ENCODE measurements around the gene FAM180A. TPM values are rescaled to one million over a fixed set of nuclear protein-coding genes. Genes with fewer than 3 reads are reported as not detected.

Gene FAM180A
- total RNA-seq, 1 donor from 2014 or later, result 0.26 TPM

DNA sequence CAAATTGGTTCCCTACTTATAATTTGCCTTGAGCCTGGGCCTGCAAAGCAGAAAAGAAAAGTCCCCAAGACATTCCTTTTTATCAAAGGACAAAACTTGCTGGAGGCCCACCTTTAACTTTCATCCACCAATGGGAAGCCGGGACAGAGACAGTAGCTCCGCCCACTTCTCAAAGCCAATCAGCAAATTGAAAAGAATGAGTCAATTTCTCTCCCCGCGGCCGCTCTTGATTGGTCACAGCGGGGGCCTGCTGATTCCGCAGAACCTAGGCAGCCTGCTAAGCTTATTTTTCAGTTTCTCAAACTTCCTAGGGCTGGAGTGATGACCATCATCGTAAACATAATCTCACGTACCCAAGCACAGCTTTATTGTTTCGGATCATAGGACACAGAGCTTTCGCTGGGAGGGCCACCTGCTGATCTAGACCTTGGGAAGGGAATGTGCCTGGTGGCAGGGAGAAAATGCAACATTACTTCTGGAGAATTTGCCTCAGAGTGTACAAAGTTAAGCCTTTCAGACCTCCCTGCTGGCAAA lies 20.4 kb downstream of the FAM180A start, which contains the start of gene SLC13A4:
Gene SLC13A4 (minus strand): TSS at position 51 of the 534 bp plus-strand sequence. CDS start 690 bp downstream, outside the sequence.
- no peak within 1 kb of the TSS for H3K4me3 ChIP-seq (ENCODE audit: low read depth, low read length)
- H3K27me3 ChIP-seq (ENCODE audit: control insufficient read depth, insufficient read depth, low read length), result no peaks in the 10 kb centered on the region
- H3K36me3 ChIP-seq (ENCODE audit: control insufficient read depth, insufficient read depth, low read length), result no peaks in the 10 kb centered on the region
- DNase-seq (ENCODE audit: low read depth), result no peak
- TF ChIP-seq, protein P1, sequence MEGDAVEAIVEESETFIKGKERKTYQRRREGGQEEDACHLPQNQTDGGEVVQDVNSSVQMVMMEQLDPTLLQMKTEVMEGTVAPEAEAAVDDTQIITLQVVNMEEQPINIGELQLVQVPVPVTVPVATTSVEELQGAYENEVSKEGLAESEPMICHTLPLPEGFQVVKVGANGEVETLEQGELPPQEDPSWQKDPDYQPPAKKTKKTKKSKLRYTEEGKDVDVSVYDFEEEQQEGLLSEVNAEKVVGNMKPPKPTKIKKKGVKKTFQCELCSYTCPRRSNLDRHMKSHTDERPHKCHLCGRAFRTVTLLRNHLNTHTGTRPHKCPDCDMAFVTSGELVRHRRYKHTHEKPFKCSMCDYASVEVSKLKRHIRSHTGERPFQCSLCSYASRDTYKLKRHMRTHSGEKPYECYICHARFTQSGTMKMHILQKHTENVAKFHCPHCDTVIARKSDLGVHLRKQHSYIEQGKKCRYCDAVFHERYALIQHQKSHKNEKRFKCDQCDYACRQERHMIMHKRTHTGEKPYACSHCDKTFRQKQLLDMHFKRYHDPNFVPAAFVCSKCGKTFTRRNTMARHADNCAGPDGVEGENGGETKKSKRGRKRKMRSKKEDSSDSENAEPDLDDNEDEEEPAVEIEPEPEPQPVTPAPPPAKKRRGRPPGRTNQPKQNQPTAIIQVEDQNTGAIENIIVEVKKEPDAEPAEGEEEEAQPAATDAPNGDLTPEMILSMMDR (IDR thresholded peaks at IDR 0.05; ENCODE audit: insufficient read depth, low read length, severe bottlenecking), result no peak
- FAIRE-seq, result no peak

DNA sequence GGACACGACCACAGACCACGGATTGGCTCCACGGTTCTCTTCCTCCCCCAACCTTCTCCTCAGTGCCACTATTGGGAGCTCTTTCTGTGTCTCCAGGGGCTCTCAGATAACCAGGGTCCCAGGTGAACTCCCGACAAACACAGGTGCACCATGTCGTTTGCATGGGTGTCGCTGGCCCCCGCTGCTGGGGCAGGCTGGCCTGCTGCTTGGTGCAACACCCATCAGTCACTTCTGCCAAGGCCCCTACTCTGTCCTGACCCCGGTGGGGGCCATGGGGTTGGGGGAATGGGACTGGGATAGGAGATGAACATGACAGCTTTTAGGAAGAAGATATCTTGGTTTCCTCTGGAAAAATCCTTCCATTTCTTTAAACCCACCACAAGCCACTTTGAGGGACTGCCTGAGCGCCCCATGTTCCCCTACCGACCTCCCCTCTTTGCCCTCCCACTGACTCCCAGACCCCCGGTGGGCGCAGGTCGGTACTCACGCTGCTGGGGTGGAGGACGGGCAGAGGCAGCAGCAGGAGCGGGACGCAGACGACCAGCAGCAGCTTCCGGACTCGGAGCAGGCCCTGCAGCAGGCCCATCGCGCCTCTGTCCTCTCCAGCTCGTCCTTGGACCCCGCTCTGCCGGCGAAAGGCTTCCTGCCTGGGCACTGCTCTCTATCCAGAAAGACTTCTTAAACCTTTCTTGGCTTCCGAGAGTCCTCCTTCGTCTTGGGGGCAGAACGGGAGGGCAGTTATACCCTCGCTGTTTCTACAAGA lies 21.5 kb downstream of the FAM180A start:
- no peaks in the 10 kb centered on the region for H3K36me3 ChIP-seq (ENCODE audit: control insufficient read depth, insufficient read depth, low read length)
- DNase-seq (ENCODE audit: low read depth) (no peak), FAIRE-seq (no peak)
- no peaks in the 10 kb centered on the region for H3K27me3 ChIP-seq (ENCODE audit: control insufficient read depth, insufficient read depth, low read length)
- no peak overlapping the region for H3K4me3 ChIP-seq (ENCODE audit: low read depth, low read length)
- TF ChIP-seq, protein P1 (IDR thresholded peaks at IDR 0.05; ENCODE audit: insufficient read depth, low read length, severe bottlenecking), result no peak

DNA sequence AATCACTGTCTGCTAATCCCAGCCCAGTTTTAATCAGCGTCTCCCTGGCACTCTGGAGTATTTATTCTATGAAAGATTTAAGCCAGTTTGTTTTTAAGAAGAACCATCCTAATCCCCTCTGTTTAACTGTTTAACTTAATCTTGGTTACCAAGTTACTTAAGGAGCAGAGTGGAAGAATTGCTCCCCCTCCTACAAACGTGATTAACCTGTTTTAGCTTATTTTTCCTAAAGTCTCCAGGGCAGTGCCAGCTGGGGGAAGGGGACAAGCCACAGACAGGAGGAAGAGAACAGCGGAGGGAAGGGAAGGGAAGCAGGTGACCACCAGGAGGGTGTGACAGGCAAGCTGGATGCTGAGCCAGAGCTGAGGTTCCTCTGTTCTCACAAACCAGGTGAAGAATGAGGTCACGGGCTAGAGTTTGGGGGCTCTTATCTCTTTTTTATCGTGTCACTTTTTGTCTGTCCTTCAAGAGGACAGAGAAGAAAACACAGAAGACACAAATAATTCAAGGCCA lies 22.3 kb downstream of the FAM180A start:
- no peaks in the 10 kb centered on the region for H3K27me3 ChIP-seq (ENCODE audit: control insufficient read depth, insufficient read depth, low read length)
- TF ChIP-seq, protein P1 (IDR thresholded peaks at IDR 0.05; ENCODE audit: insufficient read depth, low read length, severe bottlenecking), result no peak
- DNase-seq (ENCODE audit: low read depth) (no peak), FAIRE-seq (no peak)
- no peaks in the 10 kb centered on the region for H3K36me3 ChIP-seq (ENCODE audit: control insufficient read depth, insufficient read depth, low read length)
- H3K4me3 ChIP-seq (ENCODE audit: low read depth, low read length), result no peak overlapping the region

DNA sequence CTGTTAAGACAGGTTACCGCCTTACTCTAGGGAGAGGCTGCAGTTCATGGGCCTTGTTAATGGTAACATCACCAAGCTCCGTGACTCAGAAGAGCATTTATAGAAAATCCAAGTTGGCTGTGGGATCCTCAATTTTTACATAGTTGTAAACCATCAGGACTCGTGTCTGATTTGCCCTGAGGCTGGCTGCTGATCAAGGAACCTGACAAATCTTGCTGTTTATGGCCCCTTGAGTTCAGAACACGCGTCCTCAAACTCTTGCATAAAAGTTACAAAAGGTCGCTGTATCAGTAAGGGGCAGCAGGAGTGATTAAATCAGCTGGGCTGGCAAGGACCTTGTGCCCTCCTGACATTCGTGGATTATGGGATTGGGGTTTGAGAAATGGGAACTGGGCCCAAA lies 25.2 kb downstream of the FAM180A start:
- TF ChIP-seq, protein P1 (IDR thresholded peaks at IDR 0.05; ENCODE audit: insufficient read depth, low read length, severe bottlenecking), result no peak
- peak; percentile 84 for FAIRE-seq

DNA sequence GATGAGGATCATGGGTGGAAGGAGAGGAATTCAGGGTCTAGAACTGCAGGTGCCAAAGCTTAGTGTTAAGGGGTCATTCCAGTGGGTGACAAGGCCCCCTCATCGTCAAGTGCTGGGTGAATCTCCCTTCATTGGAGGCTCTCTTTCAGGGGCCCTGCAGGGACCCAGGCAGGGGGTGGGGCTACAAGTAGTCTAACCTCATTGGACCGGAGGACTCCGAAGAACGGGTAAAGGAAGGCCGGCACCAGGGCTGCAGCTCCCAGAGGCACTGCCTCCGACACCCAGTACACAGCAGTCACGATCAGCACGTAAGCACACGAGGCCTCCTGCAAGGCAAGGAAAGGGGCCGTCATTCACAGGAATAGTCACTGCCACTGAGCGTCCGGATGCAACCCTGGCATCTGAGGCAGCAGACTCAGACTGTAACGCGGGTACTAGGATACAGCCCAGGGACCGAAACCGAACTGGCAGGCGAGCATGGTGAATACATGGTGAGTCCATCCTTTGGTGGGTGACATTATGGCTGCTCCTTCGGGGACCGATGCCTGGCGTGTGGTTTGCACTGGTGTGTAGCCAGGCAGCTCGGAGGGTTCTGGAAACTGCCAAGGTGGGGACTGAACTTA lies 27.3 kb downstream of the FAM180A start:
- no peaks in the 10 kb centered on the region for H3K27me3 ChIP-seq (ENCODE audit: control insufficient read depth, insufficient read depth, low read length)
- FAIRE-seq (no peak), DNase-seq (ENCODE audit: low read depth) (no peak)
- TF ChIP-seq, protein P1 (IDR thresholded peaks at IDR 0.05; ENCODE audit: insufficient read depth, low read length, severe bottlenecking), result no peak
- no peaks in the 10 kb centered on the region for H3K36me3 ChIP-seq (ENCODE audit: control insufficient read depth, insufficient read depth, low read length)
- H3K4me3 ChIP-seq (ENCODE audit: low read depth, low read length), result no peak overlapping the region

More for the DNA sequence above, 25.2 kb downstream of the FAM180A start:
- Histone ChIP-seq H3K4me3 (ENCODE audit: low read depth, low read length) (no peak overlapping the region), H3K36me3 (ENCODE audit: control insufficient read depth, insufficient read depth, low read length) (no peaks in the 10 kb centered on the region), H3K27me3 (ENCODE audit: control insufficient read depth, insufficient read depth, low read length) (no peaks in the 10 kb centered on the region)
- DNase-seq (ENCODE audit: low read depth), result no peak

Data from bronchial epithelial cell (primary cell).